ENCODE results near the gene CCSAP.
"Not testable (repeated sequence)": the region's sequence is repeated elsewhere in the genome, so short reads cannot be mapped to it uniquely, and the experiment has no call there.

CCSAP gene

GRCh38 chr1:229364207-229365065 is 21.6 kb upstream of the CCSAP start:
- no peak for DNase-seq

- no peak for DNase-seq
These were observed 20.9 kb upstream of the CCSAP start for GRCh38 chr1:229363723-229364122.

- DNase-seq = no peak
These were observed 17.6 kb upstream of the CCSAP start for GRCh38 chr1:229360420-229360819.

GRCh38 chr1:229355661-229356060 is 12.8 kb upstream of the CCSAP start:
- no peak for DNase-seq

GRCh38 chr1:229354226-229354625 is 11.4 kb upstream of the CCSAP start:
- DNase-seq = no peak

- no peak for DNase-seq
These were observed 10.1 kb upstream of the CCSAP start for GRCh38 chr1:229352975-229353374.

GRCh38 chr1:229349463-229350385 is 6.9 kb upstream of the CCSAP start:
- peak; percentile 57 for DNase-seq

GRCh38 chr1:229347528-229347927 is 4.7 kb upstream of the CCSAP start:
- DNase-seq = no peak

GRCh38 chr1:229344937-229345684 is 2.3 kb upstream of the CCSAP start:
- no peak for DNase-seq

- DNase-seq = no peak
These were observed 1.3 kb upstream of the CCSAP start for GRCh38 chr1:229344139-229344538.

- DNase-seq = no peak
These were observed 832 bp downstream of the CCSAP start for GRCh38 chr1:229341774-229342655.

GRCh38 chr1:229340496-229340895 is 2.4 kb downstream of the CCSAP start:
- DNase-seq = no peak

GRCh38 chr1:229339520-229339919 is 3.3 kb downstream of the CCSAP start:
- DNase-seq = no peak

GRCh38 chr1:229339086-229339485 is 3.8 kb downstream of the CCSAP start:
- no peak for DNase-seq

GRCh38 chr1:229336345-229336744 is 6.5 kb downstream of the CCSAP start:
- DNase-seq = no peak

GRCh38 chr1:229334716-229335115 is 8.1 kb downstream of the CCSAP start:
- DNase-seq = no peak

GRCh38 chr1:229334269-229334668 is 8.6 kb downstream of the CCSAP start:
- no peak for DNase-seq

GRCh38 chr1:229328598-229329362 is 14.1 kb downstream of the CCSAP start:
- DNase-seq = no peak

- DNase-seq = not testable (repeated sequence)
These were observed 15.1 kb downstream of the CCSAP start for GRCh38 chr1:229327765-229328164.

GRCh38 chr1:229326601-229327000 is 16.2 kb downstream of the CCSAP start:
- no peak for DNase-seq

- no peak for DNase-seq
These were observed 16.9 kb downstream of the CCSAP start for GRCh38 chr1:229325853-229326487.
